Endothelial cell of umbilical vein (primary cell): ENCODE results near the gene COL9A3. TPM values are rescaled to one million over a fixed set of nuclear protein-coding genes. Genes with fewer than 3 reads are reported as not detected.

Source experiments
- BruUV-seq: library from RNA; stranded (reverse); fragments of 400-500 nt; replicated peaks from 2 replicates; lab custom pipeline; 2021; lab: Mats Ljungman, UMichigan
- CTCF ChIA-PET: fragments of 300-600, 350-600 bp; sonication (Branson Sonifier 250); formaldehyde crosslinking; loops from one replicate; lab custom pipeline; 2021; ENCODE audit warnings: antibody characterized with exemption, inconsistent platforms; lab: Charles Lee
- POLR2A ChIA-PET: fragments of 300-600, 350-600 bp; sonication (Branson Sonifier 250); formaldehyde crosslinking; loops from one replicate; lab custom pipeline; 2021; ENCODE audit warnings: antibody characterized with exemption, inconsistent platforms; lab: Charles Lee
- DNase-seq: peaks from one replicate; pipeline ENCODE4 v3.0.0-alpha.2; 2011; ENCODE audit warnings: low read depth, low spot score
- FAIRE-seq: peaks from 2 replicates; lab custom pipeline; 2011; peaks lifted over from hg19 to GRCh38; lab: Jason Lieb, UNC
- H2AFZ ChIP-seq: 2 replicates; pipeline ENCODE4 v1.6.0; 2012; ENCODE audit warnings: low read depth, low read length, control low read depth, inconsistent platforms
- H3K27ac ChIP-seq: 2 replicates; pipeline ENCODE4 v1.5.1; 2011; ENCODE audit warnings: low read depth, mild to moderate bottlenecking, control low read depth, low read length, moderate library complexity; ENCODE audit not compliant: insufficient read depth
- H3K27me3 ChIP-seq, 2 experiments: 2 replicates each; pipeline versions ENCODE4 v1.6.0 to v1.6.1; 2011; ENCODE audit warnings: low read length in 2 of 2, mixed read lengths in 1 of 2; ENCODE audit not compliant: control insufficient read depth in 2 of 2, insufficient read depth in 2 of 2
- H3K36me3 ChIP-seq, 2 experiments: 2 replicates in 1 of 2; 3 replicates in 1 of 2; pipeline ENCODE4 v1.5.1; 2011; ENCODE audit warnings: low read length in 2 of 2, mild to moderate bottlenecking in 1 of 2, moderate library complexity in 1 of 2; ENCODE audit not compliant: control insufficient read depth in 2 of 2, insufficient read depth in 2 of 2; ENCODE audit errors: extremely low read depth in 1 of 2
- H3K4me1 ChIP-seq: 3 replicates; pipeline ENCODE4 v1.5.1; 2011; ENCODE audit warnings: mild to moderate bottlenecking, low read length; ENCODE audit not compliant: control insufficient read depth, insufficient read depth; ENCODE audit errors: extremely low read depth
- H3K4me2 ChIP-seq: 2 replicates; pipeline ENCODE4 v1.6.1; 2011; ENCODE audit warnings: low read length, control low read depth, mixed read lengths; ENCODE audit not compliant: insufficient read depth
- H3K4me3 ChIP-seq, 3 experiments: fragments of 200-600 bp in 1 of 3; sonication (generic), shearing (Covaris generic) in 1 of 3; replicated peaks in 1 of 3; 2 replicates each; pipeline ENCODE4 v1.5.1; 2011 to 2016; ENCODE audit warnings: control low read depth in 3 of 3, low read length in 3 of 3, mild to moderate bottlenecking in 2 of 3, inconsistent platforms in 1 of 3, low read depth in 1 of 3, moderate library complexity in 1 of 3; ENCODE audit not compliant: insufficient read depth in 1 of 3
- H3K79me2 ChIP-seq: 2 replicates; pipeline ENCODE4 v1.6.0; 2012; ENCODE audit warnings: low read length, inconsistent platforms; ENCODE audit not compliant: control insufficient read depth, insufficient read depth
- H3K9ac ChIP-seq: replicated peaks from 2 replicates; pipeline ENCODE3; 2011; ENCODE audit warnings: low read length, control low read depth; ENCODE audit not compliant: insufficient read depth; ENCODE audit errors: extremely low read depth
- H3K9me1 ChIP-seq: replicated peaks from 3 replicates; pipeline ENCODE4 v1.6.0; 2011; ENCODE audit warnings: mild to moderate bottlenecking, low read length; ENCODE audit not compliant: control insufficient read depth, insufficient read depth; ENCODE audit errors: extremely low read depth
- H3K9me3 ChIP-seq: replicated peaks from 2 replicates; pipeline ENCODE4 v1.5.1; 2012; ENCODE audit warnings: low read length, inconsistent platforms; ENCODE audit not compliant: control insufficient read depth, insufficient read depth
- H4K20me1 ChIP-seq: replicated peaks from 2 replicates; pipeline ENCODE3; 2011; ENCODE audit warnings: mild to moderate bottlenecking, low read length; ENCODE audit not compliant: control insufficient read depth, insufficient read depth; ENCODE audit errors: extremely low read depth
- CTCF ChIP-seq, 2 donors: IDR thresholded peaks; 1 replicate in 1 of 2; 2 replicates in 1 of 2; pipeline ENCODE4 v1.5.1; 2011; ENCODE audit warnings: low read length in 2 of 2, mild to moderate bottlenecking in 2 of 2, moderate library complexity in 2 of 2, control low read depth in 1 of 2, inconsistent platforms in 1 of 2, low read depth in 1 of 2; ENCODE audit not compliant: insufficient read depth in 1 of 2; ENCODE audit errors: extremely low read depth in 1 of 2
- EZH2 ChIP-seq: IDR thresholded peaks from 2 replicates; pipeline ENCODE4 v1.6.1; 2012; ENCODE audit warnings: borderline replicate concordance, low read depth, mild to moderate bottlenecking, moderate library complexity, low read length, inconsistent platforms; ENCODE audit not compliant: severe bottlenecking
- FOS ChIP-seq: IDR thresholded peaks from 2 replicates; pipeline ENCODE4 v1.6.1; 2011; ENCODE audit warnings: mild to moderate bottlenecking, low read length, moderate library complexity, borderline replicate concordance; ENCODE audit not compliant: insufficient read depth
- GATA2 ChIP-seq: IDR thresholded peaks from 2 replicates; pipeline ENCODE4 v1.7.0; 2011; ENCODE audit warnings: low read depth, mild to moderate bottlenecking, moderate library complexity, mixed read lengths, low read length; ENCODE audit not compliant: insufficient read length, insufficient read depth
- JUN ChIP-seq: IDR thresholded peaks from 2 replicates; pipeline ENCODE4 v1.6.1; 2011; ENCODE audit warnings: borderline replicate concordance, low read depth; ENCODE audit not compliant: insufficient read length, insufficient read depth
- MYC ChIP-seq: IDR thresholded peaks from one replicate; pipeline ENCODE4 v1.6.1; 2011; ENCODE audit warnings: mild to moderate bottlenecking, low read depth, low read length
- POLR2A ChIP-seq: IDR thresholded peaks from 2 replicates; pipeline ENCODE4 v1.6.1; 2012; ENCODE audit warnings: low read depth, mild to moderate bottlenecking, control low read depth, low read length
- POLR2AphosphoS5 ChIP-seq: IDR thresholded peaks from 2 replicates; pipeline ENCODE4 v1.6.1; 2012; ENCODE audit warnings: low read depth, mild to moderate bottlenecking, control low read depth, low read length, moderate library complexity; ENCODE audit not compliant: insufficient read depth
- dilution Hi-C: fragments of 300-500 bp; cut with MboI; formaldehyde crosslinking; loops from one replicate; pipeline ENCODE4 v1.15.0; 2019; ENCODE audit warnings: low sequenced_read_pairs; ENCODE audit not compliant: extremely low pct_ligation_motif_present
- intact Hi-C: fragments of 100-400 bp; cut with micrococcal nuclease; formaldehyde crosslinking; loops from one replicate; pipeline ENCODE4 v1.10.0; 2022
- polyA plus RNA-seq, 4 experiments: library from polyadenylated mRNA; depleted of rRNA in 3 of 4; stranded (reverse) in 3 of 4; unstranded in 1 of 4; fragments of >200 nt; gene quantifications; 2 replicates each; pipeline versions ENCODE4 v1.2.1 to v1.2.3, GENCODE V29; 2011 to 2012; ENCODE audit warnings: missing spikeins in 1 of 4
- total RNA-seq: library from RNA; stranded (reverse); gene quantifications from 2 replicates; pipeline ENCODE4 v1.2.3, GENCODE V29; 2021
- TF ChIP-seq, protein P1 (sequence below): IDR thresholded peaks from 2 replicates; pipeline ENCODE4 v1.6.1; 2011; ENCODE audit not compliant: insufficient read depth, insufficient read length

COL9A3 gene
- total and polyA plus RNA-seq, 2 donors (not counting 3 experiments of a cell fraction or from before 2014, with no cell fraction given) = 0.46 to 0.60 TPM

DNA sequence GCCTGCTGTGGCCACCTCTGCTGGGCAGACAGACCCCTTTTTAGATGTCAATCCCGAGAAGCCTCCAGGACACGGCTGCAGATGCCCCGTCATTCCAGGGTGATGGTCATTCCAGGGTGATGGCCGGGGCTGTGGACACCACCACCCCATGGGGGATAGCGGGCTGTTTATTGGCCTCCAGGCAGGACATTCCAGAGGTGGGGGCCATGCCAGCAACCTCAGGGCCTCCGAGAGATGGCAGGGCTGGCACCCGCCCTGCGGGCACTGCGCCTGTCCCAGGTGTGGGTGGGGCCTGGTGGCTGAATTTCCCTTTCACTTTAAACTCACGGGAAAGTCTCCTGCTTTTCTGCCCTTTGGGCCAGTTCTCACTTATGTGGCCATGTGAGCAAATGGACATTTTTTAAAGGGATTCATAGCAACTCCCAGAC is 14.5 kb downstream of the COL9A3 start:
- Histone ChIP-seq H4K20me1 (no peaks in the 10 kb centered on the region), H3K9me3 (no peaks in the 10 kb centered on the region), H3K9ac (no peak overlapping the region), H3K4me3 (no peak overlapping the region), H3K27me3 (no peaks in the 10 kb centered on the region), H2AFZ (no peak overlapping the region), H3K36me3 (no peaks in the 10 kb centered on the region), H3K4me1 (no peaks in the 10 kb centered on the region), H3K27ac (no peak overlapping the region), H3K9me1 (no peaks in the 10 kb centered on the region), H3K79me2 (no peaks in the 10 kb centered on the region), H3K4me2 (no peak overlapping the region)
- BruUV-seq = no TSS peak
- FAIRE-seq (no peak), DNase-seq (no peak)
- ChIA-PET POLR2A (no interaction called here), CTCF (interaction anchor here (2.7 kb wide), 1 partner anchor 9 kb away, joined by 8 read pairs; no protein-coding TSS in a partner anchor)
- no peak for TF ChIP-seq EZH2
- TF ChIP-seq MYC = no peak
- no peak for TF ChIP-seq POLR2A
- no peak for TF ChIP-seq FOS
- TF ChIP-seq CTCF (IDR thresholded peaks at IDR 0.05; ENCODE audit: extremely low read depth in 1 of 2, insufficient read depth in 1 of 2, low read depth in 1 of 2, low read length in 2 of 2) = no peak
- no peak for TF ChIP-seq JUN
- TF ChIP-seq, protein P1, sequence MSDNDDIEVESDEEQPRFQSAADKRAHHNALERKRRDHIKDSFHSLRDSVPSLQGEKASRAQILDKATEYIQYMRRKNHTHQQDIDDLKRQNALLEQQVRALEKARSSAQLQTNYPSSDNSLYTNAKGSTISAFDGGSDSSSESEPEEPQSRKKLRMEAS = no peak
- TF ChIP-seq POLR2AphosphoS5 = no peak
- TF ChIP-seq GATA2 = no peak
- dilution Hi-C loops (no loop called here), intact Hi-C loops (no loop called here)
